ENCODE data around the gene YJEFN3. TPM values are rescaled to one million over a fixed set of nuclear protein-coding genes. Genes with fewer than 3 reads are reported as not detected.

YJEFN3 gene
- total and polyA plus RNA-seq, 8 donors: 0.43 to 117 (median 3.3) TPM

- H3K9me3 ChIP-seq: no peaks in the 10 kb centered on the region
- intact Hi-C loops (cut with DNase I; ENCODE audit: low total_unique reads): no loop called here
- H3K27ac ChIP-seq: no peak overlapping the region
- 61 to 83% (median 64%) methylated on average over 6 of the region's 6 CpGs for WGBS, 5 donors
- H3K36me3 ChIP-seq: peaks cover 0 to 2% (median under 1%) of the 10 kb centered on the region in 4 donors
- TF ChIP-seq EP300 (IDR thresholded peaks at IDR 0.05) (no peak), POLR2A (IDR thresholded peaks at IDR 0.05) (no peak), POLR2AphosphoS5 (IDR thresholded peaks at IDR 0.05) (no peak)
- no peaks in the 10 kb centered on the region for H3K27me3 ChIP-seq
- DNase-seq: no peak
- peaks cover 0 to 8% (median 6%) of the 10 kb centered on the region in 4 donors for H3K4me1 ChIP-seq
- no peak overlapping the region for H3K4me3 ChIP-seq
These were observed 46.7 kb downstream of the YJEFN3 start for GRCh38 chr19:19575411-19575810.

DNA sequence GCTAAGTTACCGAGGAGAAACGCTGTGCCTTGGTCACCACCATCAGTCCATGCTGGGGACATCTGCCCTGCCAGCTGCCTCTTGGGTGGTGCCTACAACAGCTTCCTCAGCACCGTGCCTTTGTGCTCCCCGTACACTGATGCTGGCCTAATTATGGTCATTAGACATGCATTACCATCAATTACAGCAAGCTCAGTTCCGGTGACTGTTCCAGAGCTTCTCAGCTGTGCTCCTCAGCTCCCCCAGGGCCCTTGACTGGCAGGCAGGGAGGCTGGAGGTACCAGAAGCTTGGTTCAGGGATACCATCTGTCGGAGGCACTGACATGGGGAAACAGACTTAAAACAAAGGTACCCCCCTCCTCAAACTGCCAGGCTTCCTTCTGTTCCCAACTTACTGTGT lies 49.5 kb downstream of the YJEFN3 start:
- TF ChIP-seq POLR2A (IDR thresholded peaks at IDR 0.05): no peak
- no peak for TF ChIP-seq EP300 (IDR thresholded peaks at IDR 0.05)
- no peak for TF ChIP-seq POLR2AphosphoS5 (IDR thresholded peaks at IDR 0.05)
- TF ChIP-seq, protein P1, sequence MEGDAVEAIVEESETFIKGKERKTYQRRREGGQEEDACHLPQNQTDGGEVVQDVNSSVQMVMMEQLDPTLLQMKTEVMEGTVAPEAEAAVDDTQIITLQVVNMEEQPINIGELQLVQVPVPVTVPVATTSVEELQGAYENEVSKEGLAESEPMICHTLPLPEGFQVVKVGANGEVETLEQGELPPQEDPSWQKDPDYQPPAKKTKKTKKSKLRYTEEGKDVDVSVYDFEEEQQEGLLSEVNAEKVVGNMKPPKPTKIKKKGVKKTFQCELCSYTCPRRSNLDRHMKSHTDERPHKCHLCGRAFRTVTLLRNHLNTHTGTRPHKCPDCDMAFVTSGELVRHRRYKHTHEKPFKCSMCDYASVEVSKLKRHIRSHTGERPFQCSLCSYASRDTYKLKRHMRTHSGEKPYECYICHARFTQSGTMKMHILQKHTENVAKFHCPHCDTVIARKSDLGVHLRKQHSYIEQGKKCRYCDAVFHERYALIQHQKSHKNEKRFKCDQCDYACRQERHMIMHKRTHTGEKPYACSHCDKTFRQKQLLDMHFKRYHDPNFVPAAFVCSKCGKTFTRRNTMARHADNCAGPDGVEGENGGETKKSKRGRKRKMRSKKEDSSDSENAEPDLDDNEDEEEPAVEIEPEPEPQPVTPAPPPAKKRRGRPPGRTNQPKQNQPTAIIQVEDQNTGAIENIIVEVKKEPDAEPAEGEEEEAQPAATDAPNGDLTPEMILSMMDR (IDR thresholded peaks at IDR 0.05): no peak
- peaks cover 0 to 22% (median 13%) of the 10 kb centered on the region in 4 donors for H3K4me1 ChIP-seq
- H3K9me3 ChIP-seq: no peaks in the 10 kb centered on the region
- H3K27ac ChIP-seq: no peak overlapping the region
- H3K36me3 ChIP-seq: no peaks in the 10 kb centered on the region
- DNase-seq: no peak
- 88 to 95% (median 93%) methylated on average over 6 of the region's 6 CpGs for WGBS, 5 donors
- intact Hi-C loops (cut with DNase I; ENCODE audit: low total_unique reads): no loop called here
- H3K27me3 ChIP-seq: no peaks in the 10 kb centered on the region
- H3K4me3 ChIP-seq: no peak overlapping the region

- peak overlapping the region; percentile 37 to 77 (median 60) for H3K27ac ChIP-seq
- H3K4me3 ChIP-seq: no peak overlapping the region
- H3K4me1 ChIP-seq: peaks cover 0 to 22% (median 13%) of the 10 kb centered on the region in 4 donors
- no peak for DNase-seq
- TF ChIP-seq POLR2A (IDR thresholded peaks at IDR 0.05) (no peak), POLR2AphosphoS5 (IDR thresholded peaks at IDR 0.05) (no peak), EP300 (IDR thresholded peaks at IDR 0.05) (no peak)
- TF ChIP-seq, protein P1 (IDR thresholded peaks at IDR 0.05): no peak
- no peaks in the 10 kb centered on the region for H3K9me3 ChIP-seq
- intact Hi-C loops (cut with DNase I; ENCODE audit: low total_unique reads): no loop called here
- no peaks in the 10 kb centered on the region for H3K27me3 ChIP-seq
- no peaks in the 10 kb centered on the region for H3K36me3 ChIP-seq
- WGBS, 5 donors: 85 to 90% (median 86%) methylated on average over 24 to 25 of the region's 25 CpGs
These were observed 51.0 kb downstream of the YJEFN3 start for GRCh38 chr19:19579533-19580361.

DNA sequence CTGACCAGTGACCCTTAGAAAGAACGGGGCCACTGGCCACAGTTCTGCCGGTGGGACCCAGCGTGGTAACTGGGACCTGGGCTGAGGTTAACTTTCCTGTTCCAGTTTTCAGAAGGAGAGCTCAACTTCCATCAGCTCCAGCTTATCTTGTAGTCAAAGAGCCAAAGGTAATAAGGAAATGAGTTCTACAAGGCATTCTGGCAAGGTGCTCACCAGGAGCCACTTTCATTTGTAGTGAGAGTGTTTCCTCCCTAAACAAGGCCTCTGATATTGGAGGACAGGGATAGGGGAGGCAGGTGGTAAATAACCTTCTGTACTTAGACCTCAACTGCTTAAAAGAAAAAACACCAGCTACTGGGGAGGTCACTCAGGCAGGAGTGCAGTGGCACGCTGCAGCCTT lies 51.7 kb downstream of the YJEFN3 start:
- Histone ChIP-seq H3K36me3 (no peaks in the 10 kb centered on the region), H3K27me3 (no peaks in the 10 kb centered on the region), H3K9me3 (no peaks in the 10 kb centered on the region), H3K27ac (peak overlapping the region; percentile 37 to 77 (median 60)), H3K4me1 (peaks cover 0 to 22% (median 13%) of the 10 kb centered on the region in 4 donors), H3K4me3 (no peak overlapping the region)
- 30 to 57% (median 45%) methylated on average over 4 of the region's 4 CpGs for WGBS, 5 donors
- intact Hi-C loops (cut with DNase I; ENCODE audit: low total_unique reads): no loop called here
- peak; percentile 50 to 63 for DNase-seq
- TF ChIP-seq, protein P1 (IDR thresholded peaks at IDR 0.05): no peak
- peak in 2 of 3 donors; percentile 15 to 52 for TF ChIP-seq POLR2AphosphoS5 (IDR thresholded peaks at IDR 0.05)

- Histone ChIP-seq H3K36me3 (no peaks in the 10 kb centered on the region), H3K4me3 (no peak overlapping the region), H3K9me3 (no peaks in the 10 kb centered on the region), H3K27ac (peak overlapping the region in 1 of 5 donors; percentile 60), H3K27me3 (no peaks in the 10 kb centered on the region), H3K4me1 (peaks cover 0 to 22% (median 13%) of the 10 kb centered on the region in 4 donors)
- no peak for DNase-seq
- TF ChIP-seq EP300 (IDR thresholded peaks at IDR 0.05): no peak
- TF ChIP-seq, protein P1 (IDR thresholded peaks at IDR 0.05): no peak
- no peak for TF ChIP-seq POLR2AphosphoS5 (IDR thresholded peaks at IDR 0.05)
- TF ChIP-seq POLR2A (IDR thresholded peaks at IDR 0.05): no peak
- WGBS, 5 donors: 90 to 94% (median 92%) methylated on average over 12 to 13 of the region's 13 CpGs
- intact Hi-C loops (cut with DNase I; ENCODE audit: low total_unique reads): no loop called here
These were observed 52.7 kb downstream of the YJEFN3 start for GRCh38 chr19:19581391-19581790.
